K562 (cell line): Measurements from ENCODE around the gene GRWD1. TPM values are rescaled to one million over a fixed set of nuclear protein-coding genes. Genes with fewer than 3 reads are reported as not detected.

ENCODE experiments used
- ATAC-seq: fragments of 200-7000 bp; cut with Tn5 transposase; 3 replicates; pipeline ENCODE4 v1.9.1; 2020; ENCODE audit warnings: moderate library complexity
- BruUV-seq: library from RNA; stranded (reverse); fragments of 400-500 nt; replicated peaks from 2 replicates; lab custom pipeline; 2021; lab: Mats Ljungman, UMichigan
- CTCF ChIA-PET: fragments of 300-600 bp; formaldehyde crosslinking; extraction: SDS; loops from one replicate; lab custom pipeline; 2021; ENCODE audit warnings: low intra/inter-chr PET ratio; lab: Yijun Ruan, JAX
- POLR2A ChIA-PET: fragments of 300-600, 350-650 bp; sonication (Branson Sonifier 250); formaldehyde crosslinking; extraction: SDS; loops from one replicate; lab custom pipeline; 2021; ENCODE audit warnings: antibody characterized with exemption, inconsistent platforms; lab: Yijun Ruan, JAX
- DNase-seq, 4 experiments: peaks; one replicate each; pipeline versions ENCODE4 v3.0.0 to v3.0.0-alpha.2; 2011 to 2018; ENCODE audit warnings: low spot score in 3 of 4, mixed read lengths in 3 of 4; ENCODE audit errors: extremely low read depth in 1 of 4
- FAIRE-seq: peaks from 2 replicates; lab custom pipeline; 2011; peaks lifted over from hg19 to GRCh38; lab: Jason Lieb, UNC
- H2AFZ ChIP-seq: 2 replicates; pipeline ENCODE4 v1.6.0; 2011; ENCODE audit warnings: low read depth, low read length, control low read depth, inconsistent platforms
- H3K27ac ChIP-seq: fragments of 200-600 bp; 3 replicates; pipeline ENCODE4 v1.8.0; 2011; ENCODE audit warnings: low read depth, mild to moderate bottlenecking, control low read depth, inconsistent platforms, low read length, moderate library complexity, mixed read lengths; ENCODE audit errors: extremely low read depth
- H3K27me3 ChIP-seq, 2 experiments: fragments of 300-600 bp in 1 of 2; 2 replicates in 1 of 2; 3 replicates in 1 of 2; pipeline versions ENCODE4 v1.6.0 to v1.8.0; 2011; ENCODE audit warnings: inconsistent platforms in 2 of 2, low read length in 2 of 2, mild to moderate bottlenecking in 1 of 2, mixed read lengths in 1 of 2, moderate library complexity in 1 of 2; ENCODE audit not compliant: control insufficient read depth in 2 of 2, insufficient read depth in 2 of 2
- H3K36me3 ChIP-seq: fragments of 300-600 bp; 3 replicates; pipeline ENCODE4 v1.8.0; 2011; ENCODE audit warnings: mild to moderate bottlenecking, low read length, inconsistent platforms; ENCODE audit not compliant: control insufficient read depth, insufficient read depth
- H3K4me1 ChIP-seq, 2 experiments: fragments of 200-600 bp in 1 of 2; replicated peaks in 1 of 2; 2 replicates in 1 of 2; 3 replicates in 1 of 2; pipeline versions ENCODE4 v1.5.1 to v1.8.0; 2011; ENCODE audit warnings: inconsistent platforms in 2 of 2, low read length in 2 of 2, mild to moderate bottlenecking in 1 of 2, mixed read lengths in 1 of 2, moderate library complexity in 1 of 2; ENCODE audit not compliant: control insufficient read depth in 2 of 2, insufficient read depth in 2 of 2
- H3K4me2 ChIP-seq: 2 replicates; pipeline ENCODE4 v1.6.1; 2011; ENCODE audit warnings: low read length, control low read depth, inconsistent platforms, mixed read lengths; ENCODE audit not compliant: insufficient read depth
- H3K4me3 ChIP-seq: fragments of 200-600 bp; sonication (generic), shearing (Covaris generic); 2 replicates; pipeline ENCODE4 v1.5.1; 2016; ENCODE audit warnings: control low read depth, inconsistent platforms
- H3K79me2 ChIP-seq: fragments of 200-600 bp; 3 replicates; pipeline ENCODE4 v1.8.0; 2011; ENCODE audit warnings: low read length, inconsistent platforms; ENCODE audit not compliant: control insufficient read depth, insufficient read depth
- H3K9ac ChIP-seq, 2 experiments: 2 replicates each; pipeline versions ENCODE4 v1.6.0 to v1.6.1; 2011; ENCODE audit warnings: low read depth in 2 of 2, low read length in 2 of 2, control low read depth in 1 of 2, inconsistent platforms in 1 of 2, mild to moderate bottlenecking in 1 of 2, mixed read lengths in 1 of 2; ENCODE audit not compliant: insufficient read depth in 1 of 2
- H3K9me1 ChIP-seq: one replicate; pipeline ENCODE4 v1.6.0; 2011; ENCODE audit warnings: inconsistent platforms, mild to moderate bottlenecking, low read length, moderate library complexity; ENCODE audit not compliant: control insufficient read depth, insufficient read depth
- H3K9me3 ChIP-seq: replicated peaks from 2 replicates; pipeline ENCODE4 v1.5.1; 2011; ENCODE audit warnings: low read depth, low read length, inconsistent platforms; ENCODE audit not compliant: control insufficient read depth, insufficient read depth
- H4K20me1 ChIP-seq: replicated peaks from 2 replicates; pipeline ENCODE4 v1.6.1; 2011; ENCODE audit warnings: low read length, inconsistent platforms, mixed read lengths; ENCODE audit not compliant: control insufficient read depth, insufficient read depth
- ATF7 ChIP-seq: fragments of 450-650 bp; IDR thresholded peaks from 2 replicates; pipeline ENCODE4 v1.7.1; 2014; ENCODE audit warnings: mild to moderate bottlenecking, moderate library complexity
- BRCA1 ChIP-seq, 2 experiments: fragments of 450-650 bp in 1 of 2; sonication (generic) in 1 of 2; formaldehyde crosslinking in 1 of 2; IDR thresholded peaks; 2 replicates each; pipeline versions ENCODE4 v1.5.0 to v1.6.1; 2017 to 2020; ENCODE audit warnings: mild to moderate bottlenecking in 1 of 2, missing genetic modification reagents in 1 of 2
- DMBX1 ChIP-seq: fragments of 250-450 bp; sonication (Bioruptor Pico); IDR thresholded peaks from 2 replicates; pipeline ENCODE4 v1.8.0; 2022; ENCODE audit warnings: inconsistent platforms, mild to moderate bottlenecking, moderate library complexity, borderline replicate concordance
- ELF1 ChIP-seq: fragments of 200-800 bp; sonication (Bioruptor generic); IDR thresholded peaks from 2 replicates; pipeline ENCODE4 v1.6.1; 2016; ENCODE audit warnings: missing genetic modification characterization, missing compliant biosample characterization
- ETS2 ChIP-seq: IDR thresholded peaks from 2 replicates; pipeline ENCODE4 v1.6.1; 2016; ENCODE audit warnings: borderline replicate concordance, missing genetic modification characterization, mild to moderate bottlenecking, moderate library complexity, missing compliant biosample characterization; ENCODE audit not compliant: poor library complexity, severe bottlenecking
- GABPA ChIP-seq: fragments of 200-800 bp; sonication (Bioruptor generic); conservative IDR thresholded peaks from 2 replicates; pipeline ENCODE4 v1.6.1; 2016; ENCODE audit warnings: low read depth, missing genetic modification characterization, missing compliant biosample characterization
- SIX5 ChIP-seq, 2 experiments: IDR thresholded peaks; 2 replicates each; pipeline ENCODE4 v1.6.1; 2011; ENCODE audit warnings: low read length in 2 of 2, borderline replicate concordance in 1 of 2, low read depth in 1 of 2, mild to moderate bottlenecking in 1 of 2, moderate library complexity in 1 of 2; ENCODE audit not compliant: insufficient read depth in 1 of 2
- TEAD4 ChIP-seq, 2 experiments: sonication (generic) in 1 of 2; formaldehyde crosslinking in 1 of 2; IDR thresholded peaks; 2 replicates each; pipeline versions ENCODE4 v1.6.1 to v1.8.0; 2012 to 2022; ENCODE audit warnings: borderline replicate concordance in 1 of 2, inconsistent platforms in 1 of 2, low read length in 1 of 2, mild to moderate bottlenecking in 1 of 2, missing genetic modification reagents in 1 of 2
- YY1 ChIP-seq, 3 experiments: IDR thresholded peaks; 2 replicates each; pipeline ENCODE4 v1.6.1; 2011; ENCODE audit warnings: low read length in 2 of 3, mild to moderate bottlenecking in 2 of 3, moderate library complexity in 2 of 3, borderline replicate concordance in 1 of 3, control low read depth in 1 of 3, low read depth in 1 of 3; ENCODE audit not compliant: insufficient read depth in 3 of 3, insufficient replicate concordance in 2 of 3, control insufficient read depth in 1 of 3, insufficient read length in 1 of 3; ENCODE audit errors: extremely low read depth in 1 of 3
- ZFP30 ChIP-seq: fragments of 250-450 bp; sonication (Bioruptor Pico); IDR thresholded peaks from 2 replicates; pipeline ENCODE4 v1.8.0; 2022; ENCODE audit warnings: moderate library complexity, mild to moderate bottlenecking, inconsistent platforms, borderline replicate concordance
- ZNF143 ChIP-seq: sonication (generic); formaldehyde crosslinking; IDR thresholded peaks from 2 replicates; pipeline ENCODE4 v1.9.0; 2022; ENCODE audit warnings: mild to moderate bottlenecking, missing genetic modification reagents
- ZNF41 ChIP-seq: fragments of 250-450 bp; sonication (Bioruptor Pico); conservative IDR thresholded peaks from 2 replicates; pipeline ENCODE4 v1.4.0; 2020; ENCODE audit warnings: mild to moderate bottlenecking
- ZNF76 ChIP-seq: fragments of 250-450 bp; sonication (Bioruptor Pico); IDR thresholded peaks from 2 replicates; pipeline ENCODE4 v1.4.0; 2020; ENCODE audit warnings: mild to moderate bottlenecking, moderate library complexity, borderline replicate concordance
- WGBS: fragments of 100-300 bp; shearing (Covaris generic); methylation state at CpG from one replicate; pipeline ENCODE4 v1.1.6; 2016; ENCODE audit warnings: low coverage, mixed read lengths; ENCODE audit not compliant: insufficient coverage; ENCODE audit errors: missing lambda C conversion rate; 5-methylcytosine and 5-hydroxymethylcytosine counted together
- in situ Hi-C: fragments of 300-500 bp; cut with MboI; formaldehyde crosslinking; loops from 4 replicates; pipeline ENCODE4 v1.15.0; 2018; ENCODE audit warnings: inconsistent platforms, mixed read lengths
- intact Hi-C: fragments of 100-400 bp; cut with micrococcal nuclease; formaldehyde crosslinking; loops from 2 replicates; pipeline ENCODE4 v1.14.2; 2022
- polyA plus RNA-seq, 8 experiments: library from polyadenylated mRNA; depleted of rRNA in 4 of 8; stranded (reverse) in 5 of 8; unstranded in 3 of 8; fragments of >200 nt; fragmentation: Nextera tagmentation in 2 of 8; fragmentation: Illumina TruSeq in 1 of 8; extraction: Ambion mirVana in 2 of 8; extraction: Trizol in 1 of 8; gene quantifications; 2 replicates each; pipeline versions ENCODE4 v1.2.1 to v1.2.3, GENCODE V29; 2011 to 2014; ENCODE audit warnings: inconsistent platforms in 1 of 8, missing spikeins in 1 of 8
- total RNA-seq, 7 experiments: library from RNA; depleted of rRNA in 6 of 7; stranded (reverse); fragments of >200 nt in 6 of 7; fragmentation: Illumina TruSeq in 2 of 7; extraction: Trizol in 2 of 7; gene quantifications; 2 replicates each; pipeline versions ENCODE4 v1.2.1 to v1.2.3, GENCODE V29; 2011 to 2021; ENCODE audit warnings: low replicate concordance in 1 of 7
- TF ChIP-seq, protein P1 (sequence below): conservative IDR thresholded peaks from 2 replicates; pipeline ENCODE4 v1.6.1; 2011; ENCODE audit warnings: low read depth, mild to moderate bottlenecking, low read length; ENCODE audit not compliant: control insufficient read depth
- TF ChIP-seq, protein P2 (sequence below): fragments of 250-450 bp; sonication (Bioruptor Pico); IDR thresholded peaks from 2 replicates; pipeline ENCODE4 v1.8.0; 2022; ENCODE audit warnings: moderate library complexity, mild to moderate bottlenecking, inconsistent platforms
- TF ChIP-seq, protein P3 (sequence below): fragments of 450-650 bp; IDR thresholded peaks from 2 replicates; pipeline ENCODE4 v1.6.1; 2014; ENCODE audit warnings: low read depth, mild to moderate bottlenecking, moderate library complexity, borderline replicate concordance

Gene GRWD1
- total and polyA plus RNA-seq, 9 of the 15 experiments (the other 6 are each of a cell fraction or from before 2014, with no cell fraction given), result 1.5 to 87.2 (median 24.5) TPM

DNA sequence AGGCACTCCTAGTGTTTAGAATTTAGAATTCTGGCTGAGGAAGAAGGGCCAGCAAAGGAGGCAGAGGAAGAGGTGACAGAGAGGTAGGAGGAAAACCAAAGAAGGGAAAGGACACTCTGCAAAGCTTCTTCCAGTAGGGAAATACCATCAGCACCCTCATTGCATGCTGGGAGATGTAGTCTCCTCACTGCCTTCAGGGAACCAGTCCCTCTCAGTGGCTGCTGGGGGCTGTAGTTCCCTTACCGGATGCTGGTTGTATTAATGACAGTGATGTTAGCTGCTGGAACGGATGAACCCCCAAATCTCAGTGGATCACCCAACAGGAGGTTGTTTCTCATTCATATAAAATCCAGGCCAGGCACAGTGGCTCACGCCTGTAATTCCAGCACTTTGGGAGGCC lies 42.2 kb upstream of the GRWD1 start:
- ChIA-PET CTCF (no interaction called here), POLR2A (interaction anchor here (0.6 to 1.2 kb wide), 6 partner anchors 10 to 928 kb away, joined by 3 to 7 read pairs (median 3); no protein-coding TSS in a partner anchor)
- H3K27me3 ChIP-seq, result no peaks in the 10 kb centered on the region
- no peaks in the 10 kb centered on the region for H3K9me3 ChIP-seq
- peaks cover 35% of the 10 kb centered on the region; the same call in 2 of the 3 replicates for H3K36me3 ChIP-seq
- H3K4me3 ChIP-seq, result no peak overlapping the region
- ATAC-seq (peak; percentile 62), FAIRE-seq (peak; percentile 80), DNase-seq (peak; percentile 36 to 70 (median 55))
- H3K9ac ChIP-seq, result no peak overlapping the region
- H3K4me1 ChIP-seq, result peaks cover 11 to 29% of the 10 kb centered on the region in 2 experiments; a peak in 4 of 5 replicates
- peak overlapping the region; percentile 18; the same call in 1 of the 2 replicates for H3K4me2 ChIP-seq
- intact Hi-C loops, result no loop called here
- 41% methylated on average over 3 of the region's 3 CpGs for WGBS
- peaks cover 12% of the 10 kb centered on the region for H4K20me1 ChIP-seq
- peak overlapping the region; percentile 64 for H2AFZ ChIP-seq
- no TSS peak for BruUV-seq
- no peaks in the 10 kb centered on the region for H3K9me1 ChIP-seq
- H3K79me2 ChIP-seq, result peaks cover 64% of the 10 kb centered on the region
- in situ Hi-C loops, result no loop called here
- H3K27ac ChIP-seq, result no peak overlapping the region
- TF ChIP-seq TEAD4 (IDR thresholded peaks at IDR 0.05; ENCODE audit: low read length), result 0 out of 2 replicates have a peak, but pooled peaks have one; percentile 14
- TF ChIP-seq TEAD4 (CRISPR knock-in tag; IDR thresholded peaks at IDR 0.05; ENCODE audit: borderline replicate concordance), result no peak
- no peak for TF ChIP-seq ETS2 (tag)
- TF ChIP-seq, protein P1, sequence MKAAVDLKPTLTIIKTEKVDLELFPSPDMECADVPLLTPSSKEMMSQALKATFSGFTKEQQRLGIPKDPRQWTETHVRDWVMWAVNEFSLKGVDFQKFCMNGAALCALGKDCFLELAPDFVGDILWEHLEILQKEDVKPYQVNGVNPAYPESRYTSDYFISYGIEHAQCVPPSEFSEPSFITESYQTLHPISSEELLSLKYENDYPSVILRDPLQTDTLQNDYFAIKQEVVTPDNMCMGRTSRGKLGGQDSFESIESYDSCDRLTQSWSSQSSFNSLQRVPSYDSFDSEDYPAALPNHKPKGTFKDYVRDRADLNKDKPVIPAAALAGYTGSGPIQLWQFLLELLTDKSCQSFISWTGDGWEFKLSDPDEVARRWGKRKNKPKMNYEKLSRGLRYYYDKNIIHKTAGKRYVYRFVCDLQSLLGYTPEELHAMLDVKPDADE, result peak; percentile 91
- TF ChIP-seq DMBX1 (CRISPR knock-in tag), result no peak
- TF ChIP-seq, protein P2, sequence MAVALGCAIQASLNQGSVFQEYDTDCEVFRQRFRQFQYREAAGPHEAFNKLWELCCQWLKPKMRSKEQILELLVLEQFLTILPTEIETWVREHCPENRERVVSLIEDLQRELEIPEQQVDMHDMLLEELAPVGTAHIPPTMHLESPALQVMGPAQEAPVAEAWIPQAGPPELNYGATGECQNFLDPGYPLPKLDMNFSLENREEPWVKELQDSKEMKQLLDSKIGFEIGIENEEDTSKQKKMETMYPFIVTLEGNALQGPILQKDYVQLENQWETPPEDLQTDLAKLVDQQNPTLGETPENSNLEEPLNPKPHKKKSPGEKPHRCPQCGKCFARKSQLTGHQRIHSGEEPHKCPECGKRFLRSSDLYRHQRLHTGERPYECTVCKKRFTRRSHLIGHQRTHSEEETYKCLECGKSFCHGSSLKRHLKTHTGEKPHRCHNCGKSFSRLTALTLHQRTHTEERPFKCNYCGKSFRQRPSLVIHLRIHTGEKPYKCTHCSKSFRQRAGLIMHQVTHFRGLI, result no peak
- peak; percentile 92 to 93 for TF ChIP-seq SIX5 (IDR thresholded peaks at IDR 0.05; ENCODE audit: borderline replicate concordance in 1 of 2, insufficient read depth in 1 of 2, low read depth in 1 of 2, low read length in 2 of 2)
- TF ChIP-seq ZNF76 (CRISPR knock-in tag), result no peak
- no peak for TF ChIP-seq YY1 (IDR thresholded peaks at IDR 0.05; ENCODE audit: borderline replicate concordance in 1 of 3, control insufficient read depth in 1 of 3, extremely low read depth in 1 of 3, insufficient read depth in 3 of 3, insufficient read length in 1 of 3, insufficient replicate concordance in 2 of 3, low read depth in 1 of 3, low read length in 2 of 3)
- TF ChIP-seq ATF7, result peak; percentile 38; the same call in 1 of the 2 replicates
- TF ChIP-seq, protein P3, sequence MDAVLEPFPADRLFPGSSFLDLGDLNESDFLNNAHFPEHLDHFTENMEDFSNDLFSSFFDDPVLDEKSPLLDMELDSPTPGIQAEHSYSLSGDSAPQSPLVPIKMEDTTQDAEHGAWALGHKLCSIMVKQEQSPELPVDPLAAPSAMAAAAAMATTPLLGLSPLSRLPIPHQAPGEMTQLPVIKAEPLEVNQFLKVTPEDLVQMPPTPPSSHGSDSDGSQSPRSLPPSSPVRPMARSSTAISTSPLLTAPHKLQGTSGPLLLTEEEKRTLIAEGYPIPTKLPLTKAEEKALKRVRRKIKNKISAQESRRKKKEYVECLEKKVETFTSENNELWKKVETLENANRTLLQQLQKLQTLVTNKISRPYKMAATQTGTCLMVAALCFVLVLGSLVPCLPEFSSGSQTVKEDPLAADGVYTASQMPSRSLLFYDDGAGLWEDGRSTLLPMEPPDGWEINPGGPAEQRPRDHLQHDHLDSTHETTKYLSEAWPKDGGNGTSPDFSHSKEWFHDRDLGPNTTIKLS, result peak; percentile 67; the same call in 1 of the 2 replicates
- TF ChIP-seq ZFP30 (CRISPR knock-in tag), result no peak
- TF ChIP-seq GABPA (tag), result peak; percentile 45
- peak; percentile 87 for TF ChIP-seq ZNF143 (CRISPR knock-in tag)
- no peak for TF ChIP-seq ZNF41
- 0 out of 2 replicates have a peak, but pooled peaks have one; percentile 33 for TF ChIP-seq ELF1 (tag)
- no peak for TF ChIP-seq BRCA1 (IDR thresholded peaks at IDR 0.05)
- no peak for TF ChIP-seq BRCA1 (CRISPR knock-in tag; IDR thresholded peaks at IDR 0.05)
